IPS-15b (cell line): ENCODE data around the gene ARMC6.

Experiments
- H3K27me3 ChIP-seq: one replicate; pipeline ENCODE4 v1.6.1; 2013; ENCODE audit warnings: low read length; ENCODE audit not compliant: control insufficient read depth, insufficient read depth
- H3K36me3 ChIP-seq: one replicate; pipeline ENCODE4 v1.6.1; 2013; ENCODE audit warnings: low read length; ENCODE audit not compliant: control insufficient read depth, insufficient read depth
- H3K4me1 ChIP-seq: one replicate; pipeline ENCODE4 v1.6.1; 2013; ENCODE audit warnings: mild to moderate bottlenecking, low read length; ENCODE audit not compliant: control insufficient read depth, insufficient read depth
- H3K4me3 ChIP-seq: one replicate; pipeline ENCODE4 v1.5.1; 2013; ENCODE audit warnings: low read depth, low read length
- H3K9ac ChIP-seq: one replicate; pipeline ENCODE4 v1.6.1; 2013; ENCODE audit warnings: low read depth, mild to moderate bottlenecking, low read length
- H3K9me3 ChIP-seq: one replicate; pipeline ENCODE4 v1.6.1; 2013; ENCODE audit warnings: mild to moderate bottlenecking, low read length; ENCODE audit not compliant: control insufficient read depth, insufficient read depth

ARMC6 gene

GRCh38 chr19:19033426-19034203, at the start of gene ARMC6, which contains the start of gene SUGP2:
Gene ARMC6, plus strand, starts transcription at chr19:19033603. Its CDS starts 607 bp downstream, at chr19:19034210.
Gene SUGP2, minus strand, starts transcription at chr19:19033517. Its CDS starts 2,446 bp downstream, at chr19:19031071.
- peak within 1 kb of the TSS; percentile 76 for H3K4me3 ChIP-seq
- peaks cover 3% of the 10 kb centered on the region for H3K9me3 ChIP-seq
- no peaks in the 10 kb centered on the region for H3K27me3 ChIP-seq
- H3K4me1 ChIP-seq, result no peaks in the 10 kb centered on the region
- peaks cover 19% of the 10 kb centered on the region for H3K36me3 ChIP-seq
- peak within 1 kb of the TSS; percentile 79 for H3K9ac ChIP-seq

DNA sequence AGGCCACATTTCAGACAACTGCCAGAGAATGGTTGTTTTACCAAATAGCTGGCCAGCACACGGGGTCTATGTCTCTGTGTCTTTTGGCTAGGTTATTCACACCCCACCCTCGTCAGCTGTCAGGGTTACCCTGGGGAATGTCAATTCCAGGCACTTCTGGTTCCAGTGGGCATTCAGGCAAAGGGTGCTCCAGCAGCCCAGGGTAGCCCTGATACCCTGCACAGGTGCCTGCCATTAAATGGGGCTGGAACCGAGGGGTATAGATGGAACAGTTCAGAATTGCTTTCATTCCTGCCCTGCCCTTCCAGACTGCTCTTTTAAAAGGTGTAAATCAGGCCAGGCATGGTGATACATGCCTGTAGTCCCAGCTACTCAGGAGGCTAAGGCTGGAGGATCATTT, 49.2 kb upstream of the ARMC6 start:
- no peak overlapping the region for H3K4me3 ChIP-seq
- no peaks in the 10 kb centered on the region for H3K27me3 ChIP-seq
- no peaks in the 10 kb centered on the region for H3K36me3 ChIP-seq
- no peak overlapping the region for H3K9ac ChIP-seq
- no peaks in the 10 kb centered on the region for H3K9me3 ChIP-seq
- H3K4me1 ChIP-seq, result peaks cover 4% of the 10 kb centered on the region

DNA sequence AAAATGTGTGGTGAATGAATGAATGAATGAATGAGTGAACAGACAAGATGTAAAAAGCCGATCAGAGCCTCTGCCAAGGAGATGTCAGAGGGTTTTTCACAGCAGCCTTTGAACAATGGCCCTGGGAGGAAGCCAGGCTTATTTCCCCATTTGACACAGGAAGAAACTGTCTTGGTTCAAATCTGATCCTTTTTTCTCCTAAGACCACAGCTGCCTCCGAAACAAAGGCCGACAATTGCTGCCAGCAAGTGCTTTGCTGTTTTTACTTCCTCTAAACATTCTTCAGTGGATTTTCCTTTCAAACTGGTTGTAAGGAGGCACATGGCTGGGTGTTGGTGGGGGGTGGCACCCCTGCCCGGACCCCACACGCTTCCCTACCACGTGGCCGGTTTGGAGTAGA, 48.1 kb upstream of the ARMC6 start:
- peaks cover under 1% of the 10 kb centered on the region for H3K36me3 ChIP-seq
- H3K9me3 ChIP-seq, result no peaks in the 10 kb centered on the region
- no peak overlapping the region for H3K4me3 ChIP-seq
- peaks cover 4% of the 10 kb centered on the region for H3K4me1 ChIP-seq
- H3K9ac ChIP-seq, result no peak overlapping the region
- H3K27me3 ChIP-seq, result no peaks in the 10 kb centered on the region

- Histone ChIP-seq H3K9ac (no peak overlapping the region), H3K36me3 (peaks cover 10% of the 10 kb centered on the region)
Measured at GRCh38 chr19:18987456-18987855, 45.9 kb upstream of the ARMC6 start.

DNA sequence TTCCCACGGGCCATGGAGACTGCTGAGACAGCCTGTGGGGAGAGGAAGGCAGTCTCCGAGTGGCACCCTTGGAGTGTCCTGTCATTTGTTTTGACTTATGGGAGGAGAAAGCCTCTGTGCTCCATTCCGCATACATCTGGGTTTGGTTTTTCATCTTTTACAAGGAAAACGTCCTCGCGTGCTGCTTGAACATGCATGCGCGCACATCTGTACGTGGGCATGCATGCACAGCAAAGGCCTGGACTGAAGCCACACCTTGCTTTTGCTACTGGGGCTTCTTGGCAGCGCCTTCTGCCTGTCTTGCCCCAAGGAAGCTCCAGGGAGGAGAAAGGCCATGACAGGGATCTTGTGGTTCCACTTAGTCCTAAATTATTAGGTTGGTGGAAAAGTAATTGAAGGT, 44.1 kb upstream of the ARMC6 start:
- Histone ChIP-seq H3K36me3 (peaks cover 24% of the 10 kb centered on the region), H3K27me3 (no peaks in the 10 kb centered on the region), H3K9ac (no peak overlapping the region), H3K9me3 (no peaks in the 10 kb centered on the region), H3K4me3 (no peak overlapping the region), H3K4me1 (peaks cover 4% of the 10 kb centered on the region)

More at GRCh38 chr19:18987456-18987855, 45.9 kb upstream of the ARMC6 start:
- Histone ChIP-seq H3K4me1 (peaks cover 4% of the 10 kb centered on the region), H3K9me3 (no peaks in the 10 kb centered on the region), H3K27me3 (no peaks in the 10 kb centered on the region), H3K4me3 (no peak overlapping the region)

DNA sequence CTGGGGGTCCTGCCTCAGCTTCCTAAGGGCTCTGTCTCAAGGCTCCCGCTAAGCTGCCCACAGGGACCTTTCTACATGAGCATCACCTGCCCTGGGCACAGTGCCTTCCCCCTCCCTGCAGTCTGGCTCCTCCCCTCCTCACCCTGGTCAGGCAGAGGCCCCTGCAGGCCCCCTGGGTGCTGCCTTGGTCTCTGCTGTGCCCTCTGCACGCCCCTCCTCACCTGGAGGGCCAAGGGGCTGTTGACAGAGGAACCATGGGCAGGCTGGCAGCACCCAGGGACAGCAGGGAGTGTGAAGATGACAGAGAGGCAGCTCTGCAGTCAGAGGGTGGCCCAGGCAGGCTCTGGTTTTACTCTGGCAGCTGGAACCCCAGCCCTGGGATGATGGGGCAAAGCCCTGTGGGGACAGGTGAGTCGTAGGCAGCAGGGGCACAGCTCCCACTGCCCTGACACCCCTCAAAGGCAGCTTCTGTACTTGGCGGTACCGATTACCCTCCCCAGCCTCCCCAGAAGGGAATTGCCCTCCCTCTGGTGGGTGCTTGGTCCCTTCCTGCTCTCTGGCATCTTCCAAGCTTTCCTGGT, 43.2 kb upstream of the ARMC6 start:
- H3K9me3 ChIP-seq, result no peaks in the 10 kb centered on the region
- peaks cover 4% of the 10 kb centered on the region for H3K4me1 ChIP-seq
- H3K4me3 ChIP-seq, result no peak overlapping the region
- peaks cover 32% of the 10 kb centered on the region for H3K36me3 ChIP-seq
- H3K27me3 ChIP-seq, result no peaks in the 10 kb centered on the region
- no peak overlapping the region for H3K9ac ChIP-seq

- Histone ChIP-seq H3K4me3 (no peak overlapping the region), H3K4me1 (peaks cover 5% of the 10 kb centered on the region), H3K9ac (no peak overlapping the region), H3K27me3 (no peaks in the 10 kb centered on the region), H3K9me3 (no peaks in the 10 kb centered on the region), H3K36me3 (peaks cover 32% of the 10 kb centered on the region)
Measured at GRCh38 chr19:18991006-18991405, 42.4 kb upstream of the ARMC6 start.

DNA sequence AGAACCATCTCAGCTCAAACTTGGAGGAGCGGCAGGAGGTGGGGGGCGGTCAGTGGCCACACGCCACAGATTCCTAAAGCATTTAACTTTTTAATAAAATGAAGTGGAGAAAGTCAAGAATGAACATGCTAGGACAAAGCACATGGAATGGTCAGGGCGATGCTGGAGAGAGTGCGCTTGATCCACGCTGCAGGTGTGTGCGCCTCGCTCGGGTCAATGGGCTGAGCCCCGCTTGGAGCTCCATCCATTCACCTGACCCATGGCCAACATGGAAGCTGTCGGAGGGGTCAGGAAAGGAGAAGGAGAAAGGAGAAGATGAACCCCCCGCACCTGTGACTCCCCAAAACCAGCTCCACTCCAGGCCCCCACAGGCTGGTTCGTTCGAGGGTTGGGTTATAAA, 41.9 kb upstream of the ARMC6 start:
- Histone ChIP-seq H3K27me3 (no peaks in the 10 kb centered on the region), H3K36me3 (peaks cover 32% of the 10 kb centered on the region), H3K9me3 (no peaks in the 10 kb centered on the region), H3K4me3 (no peak overlapping the region), H3K4me1 (peaks cover 4% of the 10 kb centered on the region), H3K9ac (no peak overlapping the region)

DNA sequence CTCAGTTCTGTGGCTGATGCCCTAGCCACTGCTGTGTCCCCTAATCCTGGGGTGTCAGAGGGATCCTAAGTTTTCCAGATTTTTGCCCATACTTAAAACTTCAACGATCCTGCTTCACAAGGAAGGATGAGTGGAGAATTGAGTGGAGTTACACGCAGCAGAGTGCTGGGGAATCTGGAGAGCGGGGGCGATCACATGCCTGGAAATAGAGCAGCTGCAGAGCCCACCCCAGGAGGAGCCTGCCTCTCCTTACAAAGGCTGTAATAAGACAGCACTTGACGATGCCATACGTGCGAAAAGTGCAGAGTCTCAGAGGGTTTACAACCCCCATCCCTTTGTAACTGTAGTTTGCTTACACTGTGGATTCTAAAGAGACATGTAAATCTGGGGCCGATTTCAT, 40.7 kb upstream of the ARMC6 start:
- Histone ChIP-seq H3K4me1 (peaks cover 2% of the 10 kb centered on the region), H3K9ac (no peak overlapping the region), H3K36me3 (peaks cover 32% of the 10 kb centered on the region), H3K9me3 (no peaks in the 10 kb centered on the region), H3K4me3 (no peak overlapping the region), H3K27me3 (no peaks in the 10 kb centered on the region)

- no peak overlapping the region for H3K4me3 ChIP-seq
- H3K9ac ChIP-seq, result no peak overlapping the region
- no peaks in the 10 kb centered on the region for H3K27me3 ChIP-seq
- peaks cover 2% of the 10 kb centered on the region for H3K4me1 ChIP-seq
- no peaks in the 10 kb centered on the region for H3K9me3 ChIP-seq
- peaks cover 34% of the 10 kb centered on the region for H3K36me3 ChIP-seq
Measured at GRCh38 chr19:18993115-18993514, 40.3 kb upstream of the ARMC6 start.

GRCh38 chr19:18995804-18996241, 37.6 kb upstream of the ARMC6 start:
- H3K27me3 ChIP-seq, result no peaks in the 10 kb centered on the region
- no peak overlapping the region for H3K4me3 ChIP-seq
- H3K9me3 ChIP-seq, result no peaks in the 10 kb centered on the region
- H3K4me1 ChIP-seq, result peaks cover 2% of the 10 kb centered on the region
- H3K36me3 ChIP-seq, result peaks cover 52% of the 10 kb centered on the region
- H3K9ac ChIP-seq, result no peak overlapping the region

DNA sequence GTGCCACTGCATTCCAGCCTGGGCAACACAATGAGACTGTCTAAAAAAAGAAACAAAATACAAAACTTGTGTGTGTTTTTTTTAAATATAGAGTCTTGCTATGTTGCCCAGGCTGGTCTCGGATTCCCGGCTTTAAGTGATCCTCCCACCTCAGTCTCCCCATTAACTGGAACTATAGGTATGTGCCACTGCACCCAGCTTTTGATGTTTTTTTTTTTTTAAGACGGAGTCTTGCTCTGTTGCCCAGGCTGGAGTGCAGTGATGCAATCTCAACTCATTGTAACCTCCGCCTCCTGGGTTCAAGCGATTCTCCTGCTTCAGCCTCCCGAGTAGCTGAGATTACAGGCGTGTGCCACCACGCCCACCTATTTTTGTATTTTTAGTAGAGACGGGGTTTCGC, 37.1 kb upstream of the ARMC6 start:
- H3K4me1 ChIP-seq, result peaks cover 2% of the 10 kb centered on the region
- no peaks in the 10 kb centered on the region for H3K9me3 ChIP-seq
- no peak overlapping the region for H3K9ac ChIP-seq
- H3K27me3 ChIP-seq, result no peaks in the 10 kb centered on the region
- no peak overlapping the region for H3K4me3 ChIP-seq
- peaks cover 54% of the 10 kb centered on the region for H3K36me3 ChIP-seq
